Stimulated activated CD4-positive, alpha-beta T cell treated with anti-CD3 and anti-CD28 coated beads, Interleukin-12 subunit alpha, Interleukin-12 subunit beta, amount 100 ng/mL, for 48 hours (primary cell): ENCODE data around the gene MROH7.

Source experiments
- DNase-seq, 3 donors: peaks; one replicate each; pipeline ENCODE4 v3.0.0-alpha.2; 2020; ENCODE audit warnings: low read depth in 2 of 3, low spot score in 1 of 3

MROH7 gene

DNA sequence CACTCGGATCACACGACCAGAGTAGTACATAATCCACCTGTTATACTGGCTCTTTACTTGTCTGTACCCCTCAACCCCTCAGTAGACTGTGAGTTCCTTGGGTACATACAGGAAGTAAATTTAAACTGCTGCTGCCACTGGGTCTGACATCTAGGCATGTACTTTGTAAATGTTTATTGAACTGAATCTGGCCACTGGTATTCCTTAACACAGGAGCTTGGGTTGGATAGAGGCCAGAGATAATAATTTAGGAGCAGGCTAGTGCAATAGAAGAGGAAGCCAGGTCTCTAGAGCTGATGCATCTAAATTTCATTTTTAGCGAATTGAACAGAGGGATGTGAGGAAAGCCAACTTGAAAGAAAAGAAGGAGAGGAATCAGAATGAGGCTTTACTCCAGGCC, 86.4 kb downstream of the MROH7 start:
- no peak for DNase-seq

DNA sequence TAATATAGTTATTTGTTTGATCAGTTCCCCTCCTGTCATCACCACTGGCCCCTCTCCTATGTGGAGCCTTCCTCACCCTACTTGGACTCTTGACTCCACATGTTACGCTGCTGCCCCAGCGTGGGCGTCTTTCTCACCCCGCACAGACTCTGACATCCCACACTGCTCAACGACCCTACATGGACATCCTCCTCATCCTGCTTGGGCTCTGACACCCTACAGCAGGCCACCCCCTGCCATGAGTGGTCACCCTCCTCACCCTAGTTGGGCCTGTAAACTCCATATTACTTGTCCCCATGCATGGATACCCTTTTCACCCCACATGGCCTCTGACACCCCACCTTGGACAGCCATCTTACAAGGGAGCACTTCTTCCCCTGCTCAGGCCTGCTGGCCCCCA, 95.1 kb downstream of the MROH7 start:
- no peak for DNase-seq

GRCh38 chr1:54738244-54738643, 96.7 kb downstream of the MROH7 start:
- DNase-seq, result no peak

- no peak for DNase-seq
These were observed 99.9 kb downstream of the MROH7 start for GRCh38 chr1:54741531-54741930.

DNA sequence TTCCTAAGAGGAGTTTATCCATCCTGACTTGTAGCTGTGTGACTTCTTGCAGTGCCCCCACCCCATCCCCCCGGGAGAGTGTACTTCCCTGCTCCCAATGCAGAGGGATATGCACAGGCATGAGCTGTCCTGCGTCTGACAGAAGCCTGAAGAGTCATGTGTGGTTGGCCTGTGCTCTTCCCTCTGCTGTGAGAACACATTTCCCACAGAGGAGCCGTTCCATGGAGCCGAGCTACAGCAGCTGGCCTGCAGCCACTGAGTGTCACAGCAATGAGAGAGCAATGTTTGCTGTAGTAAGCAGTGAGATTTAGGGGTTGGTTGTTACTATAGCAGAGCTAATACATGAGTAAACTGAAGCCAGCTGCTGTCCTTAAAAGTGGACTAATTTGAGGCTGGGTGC, 100.7 kb downstream of the MROH7 start:
- no peak for DNase-seq

- DNase-seq, result no peak
These were observed 102.0 kb downstream of the MROH7 start for GRCh38 chr1:54743416-54744226.

- DNase-seq, result no peak
These were observed 103.1 kb downstream of the MROH7 start for GRCh38 chr1:54744696-54745095.

GRCh38 chr1:54745274-54745673, 103.7 kb downstream of the MROH7 start:
- DNase-seq, result no peak

DNA sequence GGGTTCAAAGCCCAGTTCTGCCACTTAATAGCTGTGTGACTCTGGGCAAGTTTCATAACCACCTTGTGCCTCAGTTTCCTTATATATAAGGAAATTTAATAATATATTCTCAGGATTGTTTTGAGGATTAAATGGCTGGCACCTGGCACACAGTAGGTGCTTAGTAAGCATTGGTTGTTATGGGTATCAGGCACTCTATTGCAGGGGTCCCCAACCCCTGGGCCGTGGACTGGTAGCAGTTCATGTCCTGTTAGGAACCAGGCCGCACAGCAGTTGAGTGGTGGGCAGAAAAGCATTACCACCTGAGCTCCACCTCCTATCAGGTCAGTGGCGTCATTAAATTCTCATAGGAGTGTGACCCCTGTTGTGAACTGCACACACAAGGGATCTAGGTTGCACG, 104.3 kb downstream of the MROH7 start:
- no peak for DNase-seq

DNA sequence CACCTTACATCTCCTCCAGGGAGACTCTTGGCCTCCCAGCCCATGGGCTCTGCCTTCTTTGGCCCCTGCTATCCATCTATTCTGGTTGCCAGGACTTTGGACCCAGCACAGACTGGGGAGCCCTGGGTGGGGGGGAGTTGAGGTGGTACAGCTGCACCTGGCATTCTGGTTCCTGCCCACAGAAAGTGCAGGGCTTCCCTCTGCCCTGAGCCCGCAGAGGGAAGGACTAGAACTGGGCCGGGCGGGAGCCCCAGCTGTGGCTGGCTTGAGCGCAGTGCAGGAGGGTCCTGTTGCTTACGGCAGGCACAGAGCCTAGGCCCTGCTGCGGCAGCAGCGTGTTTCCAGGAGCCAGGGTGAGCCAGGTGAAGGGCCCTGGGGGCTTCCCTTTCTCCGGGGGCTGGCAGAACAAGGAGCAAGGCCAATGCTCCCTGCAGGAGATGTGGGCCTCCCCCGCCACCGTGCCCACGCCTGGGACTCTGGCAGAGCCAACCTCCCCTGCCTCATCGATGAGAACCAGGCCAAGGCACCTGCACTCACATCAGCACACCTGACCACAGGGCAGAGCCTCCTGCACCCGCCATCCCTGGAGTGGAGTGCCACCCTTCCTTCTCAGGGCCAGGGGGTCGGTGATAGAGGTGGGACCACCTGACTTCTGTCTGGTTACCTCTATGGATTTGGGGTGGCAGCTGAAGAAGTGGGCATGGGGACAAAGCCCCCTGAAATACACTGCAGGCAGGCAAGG, 106.7 kb downstream of the MROH7 start:
- no peak for DNase-seq

DNA sequence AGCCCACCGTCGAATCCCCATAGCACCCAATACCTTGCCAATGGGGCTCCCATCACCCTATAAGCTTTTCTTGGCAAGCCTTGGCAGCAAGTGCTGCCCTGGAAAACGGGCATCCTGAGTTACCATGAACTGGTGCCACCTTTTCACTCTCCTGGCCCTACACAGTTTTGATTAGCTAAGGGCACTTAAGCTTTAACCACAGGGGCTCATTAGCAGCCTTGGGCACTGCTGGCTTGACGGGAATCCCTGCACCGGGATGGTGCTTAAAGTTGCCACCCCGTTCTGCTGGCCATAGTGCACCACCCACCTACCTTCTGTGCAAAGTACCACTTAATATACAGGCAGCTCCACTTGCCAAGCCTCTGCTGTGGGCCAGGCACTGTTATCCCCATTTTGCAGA, 109.0 kb downstream of the MROH7 start:
- DNase-seq, result no peak

DNA sequence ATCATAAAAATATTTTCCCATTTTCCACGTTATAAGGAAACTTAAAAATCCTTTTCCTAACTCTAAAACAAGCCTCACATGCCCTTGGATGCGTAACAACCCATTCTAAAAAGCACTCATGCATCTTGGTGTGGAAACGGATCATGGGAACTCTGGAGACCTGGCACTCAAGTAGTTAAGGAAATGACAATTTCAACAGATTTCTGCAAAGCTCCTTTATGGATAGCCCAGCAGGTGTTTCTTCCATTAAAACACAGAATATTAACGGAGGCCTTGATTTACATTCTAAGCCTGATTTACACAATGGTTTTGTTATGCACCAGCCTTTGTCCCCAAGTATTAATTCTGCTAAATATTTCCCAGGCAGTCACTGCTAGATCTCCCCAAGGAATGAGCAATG, 109.8 kb downstream of the MROH7 start:
- DNase-seq, result no peak

GRCh38 chr1:54754045-54754444, 112.5 kb downstream of the MROH7 start:
- DNase-seq, result no peak

DNA sequence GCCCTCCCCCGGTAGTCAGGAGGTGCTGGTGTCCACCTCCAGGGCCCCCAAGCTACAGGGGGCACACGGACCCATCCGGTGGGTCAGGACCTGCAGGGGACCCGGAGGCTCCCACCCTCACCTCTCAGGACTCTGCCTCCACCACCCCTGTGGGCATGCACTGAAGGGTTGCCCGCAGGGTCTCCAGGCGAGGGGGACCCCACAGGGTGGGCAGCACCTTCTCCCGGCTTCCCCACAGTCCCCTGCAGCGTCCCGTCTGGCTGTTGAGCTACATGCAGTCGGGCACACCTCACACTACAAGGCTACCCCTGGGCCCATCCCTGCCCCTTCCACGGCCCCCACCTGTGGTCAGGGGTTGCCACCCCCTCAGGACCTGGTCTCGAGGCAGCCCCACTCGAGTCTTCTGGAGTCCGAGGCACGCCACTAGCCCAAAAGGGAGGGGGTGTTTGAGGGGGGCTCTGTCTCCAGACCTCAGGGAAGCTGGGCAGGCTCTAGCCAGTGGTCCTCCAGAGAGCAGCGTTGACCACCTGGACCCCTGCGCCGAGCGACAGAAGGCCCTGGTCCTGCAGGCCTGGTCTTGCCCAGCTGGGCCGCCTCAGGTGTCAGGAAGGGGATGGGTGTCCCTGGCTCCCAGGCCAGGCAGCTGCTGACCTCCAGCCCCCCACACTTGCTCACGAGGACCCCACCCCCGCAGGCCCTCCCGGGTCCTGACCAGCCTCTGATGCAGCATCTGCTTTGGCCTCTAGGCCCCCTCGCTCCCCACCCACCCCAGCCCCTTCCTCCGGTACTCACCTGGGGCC, 113.1 kb downstream of the MROH7 start:
- no peak for DNase-seq

- DNase-seq, result no peak
These were observed 116.2 kb downstream of the MROH7 start for GRCh38 chr1:54757833-54758232.

- DNase-seq, result no peak
These were observed 117.2 kb downstream of the MROH7 start for GRCh38 chr1:54758678-54759348.
